NCI-H1417 treated with DMSO at 0.1 percent for 48 hours (cell line): ENCODE measurements around the gene FJX1.

ENCODE experiments used
- DNase-seq: peaks from one replicate; lab custom pipeline; 2025; lab: John Stamatoyannopoulos, UW

FJX1 gene, protein sequence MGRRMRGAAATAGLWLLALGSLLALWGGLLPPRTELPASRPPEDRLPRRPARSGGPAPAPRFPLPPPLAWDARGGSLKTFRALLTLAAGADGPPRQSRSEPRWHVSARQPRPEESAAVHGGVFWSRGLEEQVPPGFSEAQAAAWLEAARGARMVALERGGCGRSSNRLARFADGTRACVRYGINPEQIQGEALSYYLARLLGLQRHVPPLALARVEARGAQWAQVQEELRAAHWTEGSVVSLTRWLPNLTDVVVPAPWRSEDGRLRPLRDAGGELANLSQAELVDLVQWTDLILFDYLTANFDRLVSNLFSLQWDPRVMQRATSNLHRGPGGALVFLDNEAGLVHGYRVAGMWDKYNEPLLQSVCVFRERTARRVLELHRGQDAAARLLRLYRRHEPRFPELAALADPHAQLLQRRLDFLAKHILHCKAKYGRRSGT

DNA sequence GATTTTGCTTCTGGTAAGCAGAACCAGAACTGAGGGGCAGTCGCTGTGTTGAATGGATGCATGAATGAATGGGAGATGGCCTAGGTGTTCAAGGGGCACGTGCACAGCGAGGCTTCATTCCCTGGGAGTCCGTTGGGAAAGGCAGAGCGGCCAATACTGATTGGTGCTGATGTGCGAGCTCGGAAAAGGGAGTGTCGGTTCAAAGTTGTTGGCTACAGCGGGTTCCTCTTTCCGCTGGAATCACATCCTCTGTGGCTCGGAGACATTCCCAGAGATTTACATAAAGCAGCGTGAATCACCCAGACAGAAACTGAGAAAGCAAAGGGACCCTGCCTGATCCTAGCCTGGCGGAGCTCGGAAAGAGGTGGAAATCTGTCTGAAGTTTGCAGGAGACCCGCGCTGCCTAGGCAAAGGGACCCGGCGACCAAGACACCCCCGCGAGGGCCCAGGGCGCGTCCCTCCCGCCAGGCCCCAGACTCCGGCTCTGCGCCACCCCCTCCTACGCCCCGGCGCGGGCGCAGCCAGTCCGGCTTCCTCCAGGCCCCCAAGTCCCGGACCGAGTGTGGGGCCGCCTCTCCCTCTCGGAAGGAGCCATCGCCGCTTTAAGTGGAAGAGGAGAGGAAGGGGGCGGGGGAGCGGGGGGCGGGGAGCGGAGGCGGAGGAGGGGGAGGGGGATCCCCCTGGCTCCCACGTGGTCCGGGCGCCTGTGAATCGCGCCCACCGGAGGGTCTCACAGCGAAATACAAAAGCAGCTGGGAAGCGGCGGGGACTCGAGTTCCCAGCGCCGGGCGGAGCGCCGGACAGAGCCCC lies at the start of gene FJX1:
TSS of gene FJX1 (plus strand) at position 774 of the 810 bp plus-strand sequence. CDS start 177 bp downstream, outside the sequence.
- DNase-seq: no peak

DNA sequence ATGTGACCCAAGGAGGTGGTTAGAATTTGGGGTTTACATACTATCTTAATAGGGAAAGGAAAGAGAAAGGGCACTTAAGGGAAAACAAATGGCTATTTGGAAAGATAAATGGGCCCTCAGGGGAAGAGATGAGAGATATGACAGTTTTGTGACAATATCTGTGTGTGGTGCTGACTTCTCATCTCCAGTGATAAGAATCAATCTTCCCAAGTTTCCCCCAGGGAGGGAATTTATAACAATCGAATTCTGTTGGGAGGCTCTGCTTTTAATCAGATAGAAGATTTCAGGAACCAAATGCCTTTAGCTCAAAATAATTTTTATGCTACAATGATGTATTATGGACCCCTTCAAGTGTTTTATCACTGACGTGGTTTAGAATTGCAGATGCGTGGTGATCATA lies 46.6 kb upstream of the FJX1 start:
- DNase-seq: no peak

- DNase-seq: no peak
Measured at GRCh38 chr11:35579557-35580396, 38.5 kb upstream of the FJX1 start.

DNA sequence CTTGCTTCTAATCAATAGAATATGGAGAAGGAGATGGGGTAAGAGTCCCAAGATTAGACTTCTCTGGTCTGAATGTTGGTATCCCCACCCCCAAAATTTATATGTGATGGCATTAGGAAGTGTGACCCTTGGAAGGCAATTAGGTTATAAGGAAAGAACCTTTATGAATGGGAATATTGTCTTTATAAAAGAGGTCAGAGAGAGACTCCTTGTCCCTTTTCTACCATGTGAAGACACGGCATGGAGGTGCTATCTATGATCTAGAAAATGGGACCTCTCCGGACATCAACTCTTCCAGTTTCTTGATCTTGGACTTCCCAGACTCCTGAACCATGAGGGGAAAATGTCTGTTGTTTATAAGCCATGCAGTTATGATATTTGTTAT lies 37.9 kb upstream of the FJX1 start:
- no peak for DNase-seq

GRCh38 chr11:35582033-35582432 lies 36.2 kb upstream of the FJX1 start:
- no peak for DNase-seq

GRCh38 chr11:35583126-35583525 lies 35.1 kb upstream of the FJX1 start:
- no peak for DNase-seq

DNA sequence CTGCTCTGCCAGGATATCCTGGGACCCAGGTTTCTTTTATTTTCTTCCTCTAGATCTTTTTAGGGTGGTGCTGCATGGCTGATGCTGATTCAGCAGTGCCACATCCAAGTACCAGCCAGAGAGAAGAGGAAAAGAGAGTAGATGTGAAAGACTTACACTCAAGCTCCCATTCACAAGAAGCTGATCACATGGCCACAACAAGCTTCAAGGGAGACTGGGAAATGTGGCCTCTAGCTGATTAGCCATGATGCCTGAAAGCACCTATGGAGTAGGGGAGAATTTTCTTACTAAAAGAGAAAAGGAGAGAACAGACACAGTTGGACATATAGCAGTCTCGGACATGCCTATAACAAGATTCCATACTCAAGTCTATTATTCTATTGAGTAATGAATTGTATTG lies 34.4 kb upstream of the FJX1 start:
- no peak for DNase-seq

- no peak for DNase-seq
Measured at GRCh38 chr11:35584321-35584720, 33.9 kb upstream of the FJX1 start.

GRCh38 chr11:35585416-35585815 lies 32.8 kb upstream of the FJX1 start:
- no peak for DNase-seq

- no peak for DNase-seq
Measured at GRCh38 chr11:35586222-35586621, 32.0 kb upstream of the FJX1 start.

DNA sequence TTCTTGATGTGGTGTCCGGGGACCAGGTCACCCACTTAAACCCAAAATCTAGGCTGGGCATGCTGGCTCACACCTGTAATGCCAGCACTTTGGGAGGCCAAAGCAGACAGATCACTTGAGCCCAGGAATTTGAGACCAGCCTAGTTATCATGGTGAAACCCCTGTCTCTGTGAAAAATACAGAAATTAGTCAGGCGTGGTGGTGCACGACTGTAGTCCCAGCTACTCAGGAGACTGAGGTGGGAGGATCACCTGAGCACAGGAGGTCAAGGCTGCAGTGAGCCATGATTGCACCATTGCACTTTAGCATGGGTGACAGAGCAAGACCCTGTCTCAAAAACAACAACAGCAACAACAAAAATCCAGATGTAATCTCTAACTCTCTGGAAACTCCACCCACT lies 30.3 kb upstream of the FJX1 start:
- no peak for DNase-seq

DNA sequence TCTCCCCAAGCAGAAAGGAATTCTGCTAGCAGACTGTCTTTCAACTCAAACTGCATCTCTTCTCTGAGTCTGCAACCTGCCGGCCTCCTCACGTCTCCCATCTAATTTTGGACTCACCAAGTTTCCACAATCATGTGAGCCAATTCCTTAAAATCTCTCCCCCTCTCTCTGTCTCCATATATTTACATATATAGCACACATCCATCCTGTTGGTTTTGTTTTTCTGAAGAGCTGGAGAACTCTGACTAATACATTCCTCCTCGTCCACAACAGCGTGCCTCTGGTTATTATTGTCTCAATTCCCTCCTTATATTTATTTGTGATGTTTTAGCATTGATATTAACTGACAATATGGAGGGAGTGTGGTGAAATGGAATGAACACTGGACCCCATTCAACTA lies 29.6 kb upstream of the FJX1 start:
- DNase-seq: no peak

GRCh38 chr11:35589281-35589680 lies 29.0 kb upstream of the FJX1 start:
- DNase-seq: no peak

GRCh38 chr11:35590412-35590811 lies 27.8 kb upstream of the FJX1 start:
- no peak for DNase-seq

DNA sequence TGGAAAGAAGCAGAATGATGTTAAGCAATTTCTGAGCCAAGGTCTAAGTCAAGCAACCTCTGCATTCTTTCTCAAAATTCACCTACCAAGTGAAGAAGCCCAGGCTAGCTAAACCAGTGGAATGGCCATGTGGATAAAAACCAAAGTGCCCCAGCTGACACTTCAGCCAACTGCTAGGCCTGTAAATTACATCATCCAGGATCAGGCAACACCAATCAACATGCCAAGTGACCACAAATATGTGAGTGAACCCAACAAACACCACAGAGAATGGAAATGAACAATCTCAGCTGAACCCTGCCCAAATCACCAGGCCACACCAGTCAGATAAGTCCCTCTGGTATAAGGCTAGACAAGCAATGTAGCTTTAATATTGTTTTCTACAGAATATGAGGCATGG lies 25.1 kb upstream of the FJX1 start:
- no peak for DNase-seq

GRCh38 chr11:35594680-35595079 lies 23.6 kb upstream of the FJX1 start:
- no peak for DNase-seq

- DNase-seq: no peak
Measured at GRCh38 chr11:35598254-35599125, 19.8 kb upstream of the FJX1 start.

GRCh38 chr11:35600331-35600838 lies 17.9 kb upstream of the FJX1 start:
- DNase-seq: no peak

DNA sequence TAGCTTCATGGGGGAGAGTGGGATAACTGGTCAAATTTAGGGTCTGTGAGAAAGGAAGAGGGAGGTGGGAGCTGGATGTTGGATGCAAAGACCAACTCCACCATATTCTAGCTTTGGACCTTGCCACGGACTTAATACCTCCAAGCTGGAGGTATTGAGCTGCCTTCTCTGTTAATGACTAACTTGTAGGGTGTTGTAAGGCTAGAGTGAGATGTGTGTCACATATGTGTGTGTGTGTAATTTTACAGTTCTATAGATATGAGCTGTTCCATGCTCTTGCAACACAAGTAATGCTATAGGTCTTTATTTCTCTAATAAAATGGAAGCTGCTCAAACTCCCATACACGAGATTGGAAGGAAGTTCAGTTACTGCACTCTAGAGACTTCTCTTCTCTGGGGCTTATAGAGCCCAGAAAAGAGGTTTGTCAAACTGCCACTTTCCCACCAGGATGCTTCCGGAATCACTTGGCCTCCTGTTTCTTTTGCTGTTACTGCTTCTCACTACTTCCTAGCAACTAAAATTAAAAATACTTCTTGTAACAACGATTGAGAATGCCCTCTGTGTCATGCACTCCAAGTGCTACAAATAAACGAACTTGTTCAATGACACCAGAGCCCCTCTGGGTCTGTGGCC lies 16.0 kb upstream of the FJX1 start:
- no peak for DNase-seq

GRCh38 chr11:35602979-35603378 lies 15.3 kb upstream of the FJX1 start:
- DNase-seq: no peak

- DNase-seq: no peak
Measured at GRCh38 chr11:35605706-35606105, 12.6 kb upstream of the FJX1 start.
